ENCODE measurements around the gene TAF1D.

Gene TAF1D

GRCh38 chr11:93744669-93745004 lies 3.3 kb upstream of the TAF1D start:
- H3K4me3 ChIP-seq (ENCODE audit: low read depth in 1 of 2, low read length in 1 of 2), result no peak overlapping the region

DNA sequence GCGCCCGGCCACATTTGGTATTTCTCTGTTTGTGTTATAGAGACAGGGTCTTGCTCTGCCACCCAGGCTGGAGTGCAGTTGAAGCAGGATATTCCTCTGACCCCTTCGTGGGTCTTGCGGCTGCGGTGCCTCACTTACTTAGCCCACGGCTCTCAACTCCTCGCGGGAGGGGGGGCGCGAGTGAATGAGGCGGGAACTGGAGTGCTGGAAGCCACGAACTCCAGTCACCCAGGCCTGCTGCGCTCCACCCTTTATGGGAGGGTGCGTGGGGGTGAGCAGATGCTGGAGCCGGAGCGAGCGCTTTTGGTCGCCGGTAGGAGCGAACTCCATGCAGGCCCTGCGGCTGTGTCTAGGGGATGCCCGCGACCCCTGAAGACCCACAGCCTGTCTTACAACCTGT lies 2.0 kb upstream of the TAF1D start:
- H3K27ac ChIP-seq, result no peak overlapping the region
- H3K27me3 ChIP-seq, result no peaks in the 10 kb centered on the region
- peaks cover 31 to 38% of the 10 kb centered on the region in 2 experiments for H3K4me1 ChIP-seq (ENCODE audit: control insufficient read depth in 1 of 2, insufficient read depth in 1 of 2, low read depth in 1 of 2, low read length in 1 of 2)
- H3K4me3 ChIP-seq (ENCODE audit: low read depth in 1 of 2, low read length in 1 of 2), result no peak overlapping the region
- TF ChIP-seq, protein P1, sequence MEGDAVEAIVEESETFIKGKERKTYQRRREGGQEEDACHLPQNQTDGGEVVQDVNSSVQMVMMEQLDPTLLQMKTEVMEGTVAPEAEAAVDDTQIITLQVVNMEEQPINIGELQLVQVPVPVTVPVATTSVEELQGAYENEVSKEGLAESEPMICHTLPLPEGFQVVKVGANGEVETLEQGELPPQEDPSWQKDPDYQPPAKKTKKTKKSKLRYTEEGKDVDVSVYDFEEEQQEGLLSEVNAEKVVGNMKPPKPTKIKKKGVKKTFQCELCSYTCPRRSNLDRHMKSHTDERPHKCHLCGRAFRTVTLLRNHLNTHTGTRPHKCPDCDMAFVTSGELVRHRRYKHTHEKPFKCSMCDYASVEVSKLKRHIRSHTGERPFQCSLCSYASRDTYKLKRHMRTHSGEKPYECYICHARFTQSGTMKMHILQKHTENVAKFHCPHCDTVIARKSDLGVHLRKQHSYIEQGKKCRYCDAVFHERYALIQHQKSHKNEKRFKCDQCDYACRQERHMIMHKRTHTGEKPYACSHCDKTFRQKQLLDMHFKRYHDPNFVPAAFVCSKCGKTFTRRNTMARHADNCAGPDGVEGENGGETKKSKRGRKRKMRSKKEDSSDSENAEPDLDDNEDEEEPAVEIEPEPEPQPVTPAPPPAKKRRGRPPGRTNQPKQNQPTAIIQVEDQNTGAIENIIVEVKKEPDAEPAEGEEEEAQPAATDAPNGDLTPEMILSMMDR (IDR thresholded peaks at IDR 0.05), result no peak
- H3K36me3 ChIP-seq, result peaks cover 21% of the 10 kb centered on the region
- no peaks in the 10 kb centered on the region for H3K9me3 ChIP-seq

More at GRCh38 chr11:93744669-93745004, 3.3 kb upstream of the TAF1D start:
- TF ChIP-seq, protein P1 (IDR thresholded peaks at IDR 0.05), result no peak
- no peaks in the 10 kb centered on the region for H3K27me3 ChIP-seq
- H3K36me3 ChIP-seq, result peaks cover 18% of the 10 kb centered on the region
- no peak overlapping the region for H3K27ac ChIP-seq
- H3K9me3 ChIP-seq, result no peaks in the 10 kb centered on the region
- peaks cover 18 to 27% of the 10 kb centered on the region in 2 experiments for H3K4me1 ChIP-seq (ENCODE audit: control insufficient read depth in 1 of 2, insufficient read depth in 1 of 2, low read depth in 1 of 2, low read length in 1 of 2)

DNA sequence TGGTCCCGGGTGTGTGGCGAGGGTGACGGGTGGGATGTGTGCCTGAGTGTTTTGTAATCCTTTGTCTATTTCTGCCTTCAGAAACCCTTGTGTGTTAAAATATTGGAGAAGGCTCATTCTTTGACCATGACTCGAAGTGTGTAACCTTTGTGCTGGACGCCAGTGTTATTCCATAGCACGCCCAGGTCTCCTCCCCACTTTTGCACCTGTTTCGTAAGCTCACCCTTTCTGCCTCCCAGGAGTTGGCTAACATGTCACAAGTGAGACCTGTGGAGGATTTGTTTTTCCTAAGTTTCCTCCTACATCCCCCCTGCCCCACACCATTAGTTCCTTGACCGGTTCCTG lies 559 bp upstream of the TAF1D start:
- Histone ChIP-seq H3K27ac (peak overlapping the region; percentile 93), H3K4me3 (ENCODE audit: low read depth in 1 of 2, low read length in 1 of 2) (peak overlapping the region; percentile 95 to 97), H3K9me3 (no peaks in the 10 kb centered on the region), H3K36me3 (peaks cover 35% of the 10 kb centered on the region), H3K4me1 (ENCODE audit: control insufficient read depth in 1 of 2, insufficient read depth in 1 of 2, low read depth in 1 of 2, low read length in 1 of 2) (peaks cover 31 to 38% of the 10 kb centered on the region in 2 experiments), H3K27me3 (no peaks in the 10 kb centered on the region)
- TF ChIP-seq, protein P1 (IDR thresholded peaks at IDR 0.05), result no peak

DNA sequence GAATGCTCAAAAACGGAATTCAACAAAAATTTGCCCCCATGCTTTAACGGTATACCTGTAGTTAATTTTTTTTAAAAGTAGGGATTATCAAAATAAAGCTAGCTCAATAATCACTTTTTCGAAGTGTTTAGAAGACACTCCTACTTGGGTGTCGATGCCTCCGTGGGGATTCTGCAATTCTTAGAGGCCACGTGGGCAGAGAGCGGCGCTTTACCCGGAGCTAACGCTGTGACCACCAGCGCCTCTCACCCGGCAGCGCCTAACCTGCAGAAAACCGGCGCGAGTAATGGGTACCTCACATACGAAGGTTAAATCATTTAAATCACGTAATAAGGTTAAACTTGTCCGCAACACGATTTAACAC lies 583 bp downstream of the TAF1D start:
- Histone ChIP-seq H3K27ac (peak overlapping the region; percentile 93), H3K4me1 (ENCODE audit: control insufficient read depth in 1 of 2, insufficient read depth in 1 of 2, low read depth in 1 of 2, low read length in 1 of 2) (peaks cover 31 to 38% of the 10 kb centered on the region in 2 experiments), H3K4me3 (ENCODE audit: low read depth in 1 of 2, low read length in 1 of 2) (peak overlapping the region; percentile 95 to 97), H3K27me3 (no peaks in the 10 kb centered on the region), H3K9me3 (no peaks in the 10 kb centered on the region), H3K36me3 (peaks cover 46% of the 10 kb centered on the region)
- TF ChIP-seq, protein P1 (IDR thresholded peaks at IDR 0.05), result peak; percentile 5

- peak overlapping the region; percentile 93 for H3K27ac ChIP-seq
- TF ChIP-seq, protein P1 (IDR thresholded peaks at IDR 0.05), result no peak
- H3K9me3 ChIP-seq, result no peaks in the 10 kb centered on the region
- H3K36me3 ChIP-seq, result peaks cover 52% of the 10 kb centered on the region
- no peaks in the 10 kb centered on the region for H3K27me3 ChIP-seq
- peaks cover 31 to 38% of the 10 kb centered on the region in 2 experiments for H3K4me1 ChIP-seq (ENCODE audit: control insufficient read depth in 1 of 2, insufficient read depth in 1 of 2, low read depth in 1 of 2, low read length in 1 of 2)
- peak overlapping the region; percentile 95 to 97 for H3K4me3 ChIP-seq (ENCODE audit: low read depth in 1 of 2, low read length in 1 of 2)
These were observed 1.1 kb downstream of the TAF1D start for GRCh38 chr11:93740031-93740729.

Data from neutrophil (primary cell).